Measurements from ENCODE around the gene MGRN1. TPM values are rescaled to one million over a fixed set of nuclear protein-coding genes. Genes with fewer than 3 reads are reported as not detected.

MGRN1 gene
- polyA plus RNA-seq, 3 donors: 3.7 to 48.2 (median 4.7) TPM

GRCh38 chr16:4684058-4684715, 59.6 kb downstream of the MGRN1 start:
- Mint-ChIP-seq H3K4me1 (peaks cover 34% of the 10 kb centered on the region), H3K27me3 (ENCODE audit: low read depth in 3 of 3) (no peaks in the 10 kb centered on the region), H3K4me3 (no peak overlapping the region), H3K36me3 (peaks cover 44 to 84% of the 10 kb centered on the region in 2 donors), H3K27ac (peak overlapping the region in 3 of 7 donors; percentile 54 to 59 (median 55)), H3K9me3 (peaks cover 0 to 2% (median 0%) of the 10 kb centered on the region in 7 donors)
- DNase-seq: no peak
- no peak for TF ChIP-seq CTCF (IDR thresholded peaks at IDR 0.05)
- Histone ChIP-seq H3K27me3 (ENCODE audit: control insufficient read depth in 2 of 2, insufficient read depth in 2 of 2, low read length in 2 of 2) (no peaks in the 10 kb centered on the region), H3K27ac (ENCODE audit: low read depth in 1 of 2, low read length in 2 of 2) (no peak overlapping the region), H2AFZ (ENCODE audit: insufficient read depth, low read depth, low read length, poor library complexity, severe bottlenecking) (no peak overlapping the region), H3K9ac (ENCODE audit: insufficient read depth, low read length, poor library complexity, severe bottlenecking) (no peak overlapping the region), H3K9me3 (replicated peaks in 1 of 2; ENCODE audit: control insufficient read depth in 1 of 2, insufficient read depth in 1 of 2, low read length in 2 of 2) (no peaks in the 10 kb centered on the region), H3K4me2 (replicated peaks; ENCODE audit: extremely low read depth, low read length, poor library complexity, severe bottlenecking) (no peak overlapping the region), H3K4me1 (ENCODE audit: control insufficient read depth in 1 of 2, insufficient read depth in 2 of 2, low read length in 2 of 2) (peaks cover 42 to 48% of the 10 kb centered on the region in 2 donors), H3K79me2 (ENCODE audit: insufficient read depth, low read length) (peaks cover 36% of the 10 kb centered on the region), H4K20me1 (ENCODE audit: insufficient read depth, low read length) (peaks cover 11% of the 10 kb centered on the region), H3K4me3 (replicated peaks in 1 of 3; ENCODE audit: low read depth in 2 of 3, low read length in 3 of 3) (no peak overlapping the region), H3K36me3 (replicated peaks in 1 of 2; ENCODE audit: control insufficient read depth in 1 of 2, insufficient read depth in 2 of 2, low read length in 2 of 2) (peaks cover 63 to 72% of the 10 kb centered on the region in 2 donors)
- intact Hi-C loops (cut with micrococcal nuclease): loop anchor here in 1 of 2 donors (5.0 kb wide), 1 partner anchor 62 kb away; the partner anchor contains the start of gene MGRN1
- 98% methylated on average over 21 of the region's 23 CpGs for WGBS (ENCODE audit: insufficient coverage)

GRCh38 chr16:4684763-4685162, 60.1 kb downstream of the MGRN1 start:
- no peak overlapping the region for H3K9ac ChIP-seq (ENCODE audit: insufficient read depth, low read length, poor library complexity, severe bottlenecking)
- peak overlapping the region in 1 of 7 donors; percentile 59 for H3K27ac Mint-ChIP-seq
- intact Hi-C loops (cut with micrococcal nuclease): loop anchor here in 1 of 2 donors (5.0 kb wide), 1 partner anchor 62 kb away; the partner anchor contains the start of gene MGRN1

More at GRCh38 chr16:4684763-4685162, 60.1 kb downstream of the MGRN1 start:
- WGBS (ENCODE audit: insufficient coverage): 71% methylated on average over 11 of the region's 13 CpGs
- Histone ChIP-seq H4K20me1 (ENCODE audit: insufficient read depth, low read length) (peaks cover 11% of the 10 kb centered on the region), H3K4me3 (replicated peaks in 1 of 3; ENCODE audit: low read depth in 2 of 3, low read length in 3 of 3) (no peak overlapping the region), H3K79me2 (ENCODE audit: insufficient read depth, low read length) (peaks cover 36% of the 10 kb centered on the region), H3K27ac (ENCODE audit: low read depth in 1 of 2, low read length in 2 of 2) (no peak overlapping the region), H3K27me3 (ENCODE audit: control insufficient read depth in 2 of 2, insufficient read depth in 2 of 2, low read length in 2 of 2) (no peaks in the 10 kb centered on the region), H3K4me2 (replicated peaks; ENCODE audit: extremely low read depth, low read length, poor library complexity, severe bottlenecking) (no peak overlapping the region), H3K4me1 (ENCODE audit: control insufficient read depth in 1 of 2, insufficient read depth in 2 of 2, low read length in 2 of 2) (peaks cover 42 to 48% of the 10 kb centered on the region in 2 donors), H2AFZ (ENCODE audit: insufficient read depth, low read depth, low read length, poor library complexity, severe bottlenecking) (no peak overlapping the region), H3K9me3 (replicated peaks in 1 of 2; ENCODE audit: control insufficient read depth in 1 of 2, insufficient read depth in 1 of 2, low read length in 2 of 2) (no peaks in the 10 kb centered on the region), H3K36me3 (replicated peaks in 1 of 2; ENCODE audit: control insufficient read depth in 1 of 2, insufficient read depth in 2 of 2, low read length in 2 of 2) (peaks cover 65 to 75% of the 10 kb centered on the region in 2 donors)
- H3K9me3 Mint-ChIP-seq: peaks cover 0 to 2% (median 0%) of the 10 kb centered on the region in 7 donors
- no peaks in the 10 kb centered on the region for H3K27me3 Mint-ChIP-seq (ENCODE audit: low read depth in 3 of 3)
- peaks cover 44 to 84% of the 10 kb centered on the region in 2 donors for H3K36me3 Mint-ChIP-seq
- DNase-seq: no peak
- H3K4me3 Mint-ChIP-seq: no peak overlapping the region
- H3K4me1 Mint-ChIP-seq: peaks cover 34% of the 10 kb centered on the region
- TF ChIP-seq CTCF (IDR thresholded peaks at IDR 0.05): no peak

All from CD14-positive monocyte (primary cell).